ENCODE data around the gene MICU2.

GRCh38 chr13:21528616-21529015, 75.4 kb downstream of the MICU2 start:
- TF ChIP-seq, protein P1, sequence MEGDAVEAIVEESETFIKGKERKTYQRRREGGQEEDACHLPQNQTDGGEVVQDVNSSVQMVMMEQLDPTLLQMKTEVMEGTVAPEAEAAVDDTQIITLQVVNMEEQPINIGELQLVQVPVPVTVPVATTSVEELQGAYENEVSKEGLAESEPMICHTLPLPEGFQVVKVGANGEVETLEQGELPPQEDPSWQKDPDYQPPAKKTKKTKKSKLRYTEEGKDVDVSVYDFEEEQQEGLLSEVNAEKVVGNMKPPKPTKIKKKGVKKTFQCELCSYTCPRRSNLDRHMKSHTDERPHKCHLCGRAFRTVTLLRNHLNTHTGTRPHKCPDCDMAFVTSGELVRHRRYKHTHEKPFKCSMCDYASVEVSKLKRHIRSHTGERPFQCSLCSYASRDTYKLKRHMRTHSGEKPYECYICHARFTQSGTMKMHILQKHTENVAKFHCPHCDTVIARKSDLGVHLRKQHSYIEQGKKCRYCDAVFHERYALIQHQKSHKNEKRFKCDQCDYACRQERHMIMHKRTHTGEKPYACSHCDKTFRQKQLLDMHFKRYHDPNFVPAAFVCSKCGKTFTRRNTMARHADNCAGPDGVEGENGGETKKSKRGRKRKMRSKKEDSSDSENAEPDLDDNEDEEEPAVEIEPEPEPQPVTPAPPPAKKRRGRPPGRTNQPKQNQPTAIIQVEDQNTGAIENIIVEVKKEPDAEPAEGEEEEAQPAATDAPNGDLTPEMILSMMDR (conservative IDR thresholded peaks at IDR 0.05; ENCODE audit: low read length): no peak
- TF ChIP-seq EZH2phosphoT487 (IDR thresholded peaks at IDR 0.05; ENCODE audit: borderline replicate concordance, low read depth, low read length): no peak

Data from OCI-LY7 (cell line).